ENCODE results near the gene CDCA5.

CDCA5 gene

GRCh38 chr11:65108469-65109123 lies 24.8 kb upstream of the CDCA5 start:
- FAIRE-seq = no peak
- no peak for DNase-seq (ENCODE audit: extremely low spot score, insufficient read length, low read depth)

- FAIRE-seq (no peak), DNase-seq (ENCODE audit: extremely low spot score, insufficient read length, low read depth) (no peak)
These were observed 24.1 kb upstream of the CDCA5 start for GRCh38 chr11:65107751-65108468.

- no peak for FAIRE-seq
- DNase-seq (ENCODE audit: extremely low spot score, insufficient read length, low read depth) = no peak
These were observed 23.2 kb upstream of the CDCA5 start for GRCh38 chr11:65107078-65107477.

GRCh38 chr11:65104628-65105027 lies 20.8 kb upstream of the CDCA5 start:
- FAIRE-seq (no peak), DNase-seq (ENCODE audit: extremely low spot score, insufficient read length, low read depth) (no peak)

GRCh38 chr11:65103476-65103875 lies 19.6 kb upstream of the CDCA5 start:
- DNase-seq (ENCODE audit: extremely low spot score, insufficient read length, low read depth) (no peak), FAIRE-seq (no peak)

- FAIRE-seq (no peak), DNase-seq (ENCODE audit: extremely low spot score, insufficient read length, low read depth) (no peak)
These were observed 18.6 kb upstream of the CDCA5 start for GRCh38 chr11:65102142-65103095.

- DNase-seq (ENCODE audit: extremely low spot score, insufficient read length, low read depth) (no peak), FAIRE-seq (no peak)
These were observed 17.0 kb upstream of the CDCA5 start for GRCh38 chr11:65100674-65101350.

GRCh38 chr11:65096926-65097325 lies 13.1 kb upstream of the CDCA5 start:
- no peak for FAIRE-seq

GRCh38 chr11:65095974-65096806 lies 12.3 kb upstream of the CDCA5 start, which contains the start of gene VPS51:
VPS51 (plus strand) TSS chr11:65096214; CDS start chr11:65096251, 37 bp downstream.
- DNase-seq (ENCODE audit: extremely low spot score, insufficient read length, low read depth) (peak; percentile 84), FAIRE-seq (peak; percentile 87)

More at GRCh38 chr11:65096926-65097325, 13.1 kb upstream of the CDCA5 start:
- DNase-seq (ENCODE audit: extremely low spot score, insufficient read length, low read depth) = no peak

GRCh38 chr11:65095427-65095826 lies 11.6 kb upstream of the CDCA5 start:
- no peak for DNase-seq (ENCODE audit: extremely low spot score, insufficient read length, low read depth)

GRCh38 chr11:65090628-65091027 lies 6.8 kb upstream of the CDCA5 start:
- FAIRE-seq = no peak

More at GRCh38 chr11:65095427-65095826, 11.6 kb upstream of the CDCA5 start:
- FAIRE-seq = no peak

GRCh38 chr11:65089621-65090020 lies 5.8 kb upstream of the CDCA5 start:
- FAIRE-seq (no peak), DNase-seq (ENCODE audit: extremely low spot score, insufficient read length, low read depth) (no peak)

More at GRCh38 chr11:65090628-65091027, 6.8 kb upstream of the CDCA5 start:
- DNase-seq (ENCODE audit: extremely low spot score, insufficient read length, low read depth) = no peak

- DNase-seq (ENCODE audit: extremely low spot score, insufficient read length, low read depth) (no peak), FAIRE-seq (no peak)
These were observed 4.0 kb upstream of the CDCA5 start for GRCh38 chr11:65087827-65088226.

GRCh38 chr11:65087216-65087615 lies 3.4 kb upstream of the CDCA5 start:
- no peak for DNase-seq (ENCODE audit: extremely low spot score, insufficient read length, low read depth)
- FAIRE-seq = no peak

GRCh38 chr11:65086809-65087208 lies 3.0 kb upstream of the CDCA5 start:
- DNase-seq (ENCODE audit: extremely low spot score, insufficient read length, low read depth) (no peak), FAIRE-seq (no peak)

GRCh38 chr11:65085446-65085845 lies 1.6 kb upstream of the CDCA5 start:
- DNase-seq (ENCODE audit: extremely low spot score, insufficient read length, low read depth) = no peak
- no peak for FAIRE-seq

- FAIRE-seq = no peak
These were observed 947 bp upstream of the CDCA5 start for GRCh38 chr11:65084598-65085375.

GRCh38 chr11:65083134-65083833 lies 556 bp downstream of the CDCA5 start:
- DNase-seq (ENCODE audit: extremely low spot score, insufficient read length, low read depth) (no peak), FAIRE-seq (no peak)

More at GRCh38 chr11:65084598-65085375, 947 bp upstream of the CDCA5 start:
- DNase-seq (ENCODE audit: extremely low spot score, insufficient read length, low read depth) = no peak

All from GM18507 (cell line).